Uterus (tissue), 4 donors: ENCODE data around the gene STAB1. TPM values are rescaled to one million over a fixed set of nuclear protein-coding genes. Genes with fewer than 3 reads are reported as not detected.

ENCODE experiments used
- DNase-seq, 2 donors: peaks; one replicate each; pipeline ENCODE4 v3.0.0-alpha.2; 2019 to 2020
- H3K27ac ChIP-seq, 2 donors: fragments of 200-600 bp; sonication (generic); 1 replicate in 1 of 2; 2 replicates in 1 of 2; pipeline ENCODE4 v1.5.1; 2016 to 2018
- H3K27me3 ChIP-seq, 2 donors: fragments of 200-600 bp; sonication (generic); one replicate each; pipeline ENCODE4 v1.5.1; 2018 to 2019; ENCODE audit warnings: control low read depth in 1 of 2
- H3K36me3 ChIP-seq, 2 donors: fragments of 200-600 bp; sonication (generic); one replicate each; pipeline ENCODE4 v1.5.1; 2019; ENCODE audit warnings: control low read depth in 1 of 2
- H3K4me1 ChIP-seq, 2 donors: fragments of 200-600 bp; sonication (generic); one replicate each; pipeline ENCODE4 v1.5.1; 2018 to 2019; ENCODE audit warnings: control low read depth in 1 of 2
- H3K4me3 ChIP-seq, 2 donors: fragments of 200-600 bp; sonication (generic); 1 replicate in 1 of 2; 2 replicates in 1 of 2; pipeline ENCODE4 v1.5.1; 2018 to 2019; ENCODE audit warnings: mild to moderate bottlenecking in 1 of 2
- H3K9me3 ChIP-seq, 2 donors: fragments of 200-600 bp; sonication (generic); one replicate each; pipeline ENCODE4 v1.5.1; 2019; ENCODE audit warnings: control low read depth in 1 of 2
- CTCF ChIP-seq, 4 experiments: fragments of 200-600 bp in 2 of 4; fragments of 450-650 bp in 2 of 4; sonication (generic) in 2 of 4; IDR thresholded peaks; one replicate each; pipeline ENCODE4 v1.5.1; 2016 to 2019; ENCODE audit warnings: antibody characterized with exemption in 4 of 4, mild to moderate bottlenecking in 2 of 4, moderate library complexity in 1 of 4
- POLR2A ChIP-seq, 2 donors: fragments of 450-650 bp; IDR thresholded peaks; one replicate each; pipeline ENCODE4 v1.6.1; 2016; ENCODE audit warnings: antibody characterized with exemption in 2 of 2, mild to moderate bottlenecking in 1 of 2, moderate library complexity in 1 of 2
- intact Hi-C: fragments of 100-400 bp; cut with DNase I; formaldehyde crosslinking; loops from one replicate; pipeline ENCODE4 v1.15.1; 2023; ENCODE audit warnings: low total_unique reads
- total RNA-seq, 4 donors: library from RNA; depleted of rRNA in 3 of 4; stranded (reverse); fragments of >200 nt in 3 of 4; gene quantifications; one replicate each; pipeline versions ENCODE4 v1.1.0 to v1.2.4, GENCODE V29; 2014 to 2023
- donor health status: DM: yes; HTN: yes; CAD: no.

Gene STAB1
- total RNA-seq, 4 donors from 2014 or later = 55.3 to 216 (median 78.2) TPM

GRCh38 chr3:52450489-52451236, 44.5 kb upstream of the STAB1 start:
- Histone ChIP-seq H3K4me1 (no peaks in the 10 kb centered on the region), H3K4me3 (no peak overlapping the region), H3K36me3 (no peaks in the 10 kb centered on the region), H3K27me3 (no peaks in the 10 kb centered on the region), H3K27ac (no peak overlapping the region), H3K9me3 (no peaks in the 10 kb centered on the region)
- intact Hi-C loops = no loop called here
- no peak for DNase-seq
- TF ChIP-seq CTCF (IDR thresholded peaks at IDR 0.05) (no peak), POLR2A (IDR thresholded peaks at IDR 0.05) (no peak)

- intact Hi-C loops = no loop called here
- no peak overlapping the region for H3K27ac ChIP-seq
These were observed 43.7 kb upstream of the STAB1 start for GRCh38 chr3:52451237-52452083.

GRCh38 chr3:52452126-52452525, 43.0 kb upstream of the STAB1 start:
- intact Hi-C loops = no loop called here
- no peak for DNase-seq
- Histone ChIP-seq H3K27me3 (no peaks in the 10 kb centered on the region), H3K36me3 (no peaks in the 10 kb centered on the region), H3K4me3 (no peak overlapping the region), H3K27ac (no peak overlapping the region), H3K9me3 (no peaks in the 10 kb centered on the region), H3K4me1 (peaks cover 0 to 7% of the 10 kb centered on the region in 2 donors)
- TF ChIP-seq POLR2A (IDR thresholded peaks at IDR 0.05) (no peak), CTCF (IDR thresholded peaks at IDR 0.05) (no peak)

More at GRCh38 chr3:52451237-52452083, 43.7 kb upstream of the STAB1 start:
- H3K27me3 ChIP-seq = no peaks in the 10 kb centered on the region
- no peaks in the 10 kb centered on the region for H3K36me3 ChIP-seq
- H3K4me3 ChIP-seq = no peak overlapping the region
- no peaks in the 10 kb centered on the region for H3K9me3 ChIP-seq
- TF ChIP-seq POLR2A (IDR thresholded peaks at IDR 0.05) (no peak), CTCF (IDR thresholded peaks at IDR 0.05) (no peak)
- H3K4me1 ChIP-seq = peaks cover 0 to 2% of the 10 kb centered on the region in 2 donors
- no peak for DNase-seq

- Histone ChIP-seq H3K27me3 (no peaks in the 10 kb centered on the region), H3K4me1 (peaks cover 0 to 7% of the 10 kb centered on the region in 2 donors), H3K4me3 (no peak overlapping the region), H3K36me3 (no peaks in the 10 kb centered on the region), H3K27ac (no peak overlapping the region), H3K9me3 (no peaks in the 10 kb centered on the region)
- intact Hi-C loops = no loop called here
- TF ChIP-seq POLR2A (IDR thresholded peaks at IDR 0.05) = no peak
- no peak for DNase-seq
These were observed 42.4 kb upstream of the STAB1 start for GRCh38 chr3:52452570-52453221.

GRCh38 chr3:52453496-52454249, 41.5 kb upstream of the STAB1 start, which contains the start of gene TNNC1:
Gene TNNC1 (minus strand): TSS chr3:52454041. CDS start chr3:52454015, 26 bp downstream.
- intact Hi-C loops = no loop called here
- peak within 1 kb of the TSS; percentile 89 to 97 for H3K4me3 ChIP-seq
- DNase-seq = no peak

More at GRCh38 chr3:52453496-52454249, 41.5 kb upstream of the STAB1 start, which contains the start of gene TNNC1:
- Histone ChIP-seq H3K4me1 (peaks cover 0 to 7% of the 10 kb centered on the region in 2 donors), H3K36me3 (no peaks in the 10 kb centered on the region), H3K27me3 (no peaks in the 10 kb centered on the region), H3K9me3 (no peaks in the 10 kb centered on the region), H3K27ac (peak within 1 kb of the TSS; percentile 90 to 95)
- TF ChIP-seq POLR2A (IDR thresholded peaks at IDR 0.05) = no peak
- no peak for TF ChIP-seq CTCF (IDR thresholded peaks at IDR 0.05)
